ENCODE data around the gene IL15RA. TPM values are rescaled to one million over a fixed set of nuclear protein-coding genes. Genes with fewer than 3 reads are reported as not detected.

The IL15RA gene
- total and polyA plus RNA-seq, 10 of the 15 experiments (the other 5 are each of a cell fraction or from before 2014, with no cell fraction given), result 2.0 to 14.8 (median 12.1) TPM

- TF ChIP-seq CEBPZ (IDR thresholded peaks at IDR 0.05; ENCODE audit: low read depth, low read length), result no peak
- no peak for TF ChIP-seq ZNF217 (IDR thresholded peaks at IDR 0.05)
- no peak for TF ChIP-seq JUNB (IDR thresholded peaks at IDR 0.05)
- TF ChIP-seq SP1 (IDR thresholded peaks at IDR 0.05; ENCODE audit: low read depth, low read length), result no peak
- no peak for TF ChIP-seq ZBTB4 (CRISPR knock-in tag; IDR thresholded peaks at IDR 0.05)
- no peak for TF ChIP-seq FOXK2 (IDR thresholded peaks at IDR 0.05)
- TF ChIP-seq JUND (IDR thresholded peaks at IDR 0.05; ENCODE audit: low read depth, low read length), result no peak
- TF ChIP-seq IRF5 (IDR thresholded peaks at IDR 0.05; ENCODE audit: borderline replicate concordance), result no peak
- no peak for TF ChIP-seq KAT2A (conservative IDR thresholded peaks at IDR 0.05; ENCODE audit: control insufficient read depth, low read depth, low read length)
- no peak for TF ChIP-seq LARP7 (IDR thresholded peaks at IDR 0.05)
- no peak for TF ChIP-seq ZBTB11 (CRISPR knock-in tag; IDR thresholded peaks at IDR 0.05)
Observed at GRCh38 chr10:5952731-5953385, 24.5 kb downstream of the IL15RA start (continued).

Data from GM12878 (cell line).